H1 (cell line): ENCODE measurements around the gene FOLR3.

Experiments
- BACH1 ChIP-seq: IDR thresholded peaks from 2 replicates; pipeline ENCODE4 v1.6.1; 2012; ENCODE audit warnings: low read length, improper control_type of control experiment
- CTCF ChIP-seq, 3 experiments: IDR thresholded peaks; 1 replicate in 2 of 3; 2 replicates in 1 of 3; pipeline versions ENCODE4 v1.5.1 to v1.6.1; 2011; ENCODE audit warnings: low read length in 3 of 3, mild to moderate bottlenecking in 3 of 3, inconsistent platforms in 2 of 3, low read depth in 1 of 3, moderate library complexity in 1 of 3; ENCODE audit not compliant: insufficient read depth in 1 of 3; ENCODE audit errors: control extremely low read depth in 1 of 3
- EZH2 ChIP-seq: fragments of 200-600 bp; sonication (generic); IDR thresholded peaks from 2 replicates; pipeline ENCODE4 v1.7.1; 2012; ENCODE audit warnings: low read depth, mild to moderate bottlenecking, moderate library complexity, low read length, inconsistent platforms; ENCODE audit not compliant: severe bottlenecking
- POLR2A ChIP-seq, 2 experiments: IDR thresholded peaks; 1 replicate in 1 of 2; 2 replicates in 1 of 2; pipeline ENCODE4 v1.6.1; 2011; ENCODE audit warnings: low read depth in 2 of 2, low read length in 2 of 2, mild to moderate bottlenecking in 2 of 2; ENCODE audit errors: control extremely low read depth in 1 of 2
- TF ChIP-seq, protein P1 (sequence below): IDR thresholded peaks from 2 replicates; pipeline ENCODE4 v1.6.1; 2011; ENCODE audit warnings: low read length, improper control_type of control experiment

DNA sequence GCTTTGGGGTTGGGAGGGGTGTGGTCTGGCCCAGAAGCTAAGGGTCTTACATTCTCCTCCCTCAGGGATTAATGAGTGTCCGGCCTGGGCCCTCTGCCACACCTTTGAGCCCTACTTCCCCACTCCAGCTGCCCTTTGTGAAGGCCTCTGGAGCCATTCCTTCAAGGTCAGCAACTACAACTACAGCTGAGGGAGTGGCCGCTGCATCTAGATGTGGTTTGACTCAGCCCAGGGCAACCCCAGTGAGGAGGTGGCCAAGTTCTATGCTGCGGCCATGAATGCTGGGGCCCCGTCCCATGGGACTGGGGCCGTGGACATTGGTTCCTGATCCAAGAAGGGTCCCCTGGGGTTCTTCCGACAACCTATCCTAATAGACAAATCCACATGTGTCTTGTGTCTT, 42.1 kb downstream of the FOLR3 start:
- TF ChIP-seq EZH2 (no peak), POLR2A (IDR thresholded peaks at IDR 0.05; ENCODE audit: control extremely low read depth in 1 of 2, low read depth in 2 of 2, low read length in 2 of 2) (no peak), BACH1 (no peak), CTCF (IDR thresholded peaks at IDR 0.05; ENCODE audit: control extremely low read depth in 1 of 3, insufficient read depth in 1 of 3, low read depth in 1 of 3, low read length in 3 of 3) (no peak)
- TF ChIP-seq, protein P1, sequence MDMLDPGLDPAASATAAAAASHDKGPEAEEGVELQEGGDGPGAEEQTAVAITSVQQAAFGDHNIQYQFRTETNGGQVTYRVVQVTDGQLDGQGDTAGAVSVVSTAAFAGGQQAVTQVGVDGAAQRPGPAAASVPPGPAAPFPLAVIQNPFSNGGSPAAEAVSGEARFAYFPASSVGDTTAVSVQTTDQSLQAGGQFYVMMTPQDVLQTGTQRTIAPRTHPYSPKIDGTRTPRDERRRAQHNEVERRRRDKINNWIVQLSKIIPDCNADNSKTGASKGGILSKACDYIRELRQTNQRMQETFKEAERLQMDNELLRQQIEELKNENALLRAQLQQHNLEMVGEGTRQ = no peak
